ENCODE results near the gene UNC5B.

UNC5B gene

GRCh38 chr10:71273506-71273905 lies 61.1 kb downstream of the UNC5B start:
- TF ChIP-seq, protein P1, sequence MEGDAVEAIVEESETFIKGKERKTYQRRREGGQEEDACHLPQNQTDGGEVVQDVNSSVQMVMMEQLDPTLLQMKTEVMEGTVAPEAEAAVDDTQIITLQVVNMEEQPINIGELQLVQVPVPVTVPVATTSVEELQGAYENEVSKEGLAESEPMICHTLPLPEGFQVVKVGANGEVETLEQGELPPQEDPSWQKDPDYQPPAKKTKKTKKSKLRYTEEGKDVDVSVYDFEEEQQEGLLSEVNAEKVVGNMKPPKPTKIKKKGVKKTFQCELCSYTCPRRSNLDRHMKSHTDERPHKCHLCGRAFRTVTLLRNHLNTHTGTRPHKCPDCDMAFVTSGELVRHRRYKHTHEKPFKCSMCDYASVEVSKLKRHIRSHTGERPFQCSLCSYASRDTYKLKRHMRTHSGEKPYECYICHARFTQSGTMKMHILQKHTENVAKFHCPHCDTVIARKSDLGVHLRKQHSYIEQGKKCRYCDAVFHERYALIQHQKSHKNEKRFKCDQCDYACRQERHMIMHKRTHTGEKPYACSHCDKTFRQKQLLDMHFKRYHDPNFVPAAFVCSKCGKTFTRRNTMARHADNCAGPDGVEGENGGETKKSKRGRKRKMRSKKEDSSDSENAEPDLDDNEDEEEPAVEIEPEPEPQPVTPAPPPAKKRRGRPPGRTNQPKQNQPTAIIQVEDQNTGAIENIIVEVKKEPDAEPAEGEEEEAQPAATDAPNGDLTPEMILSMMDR (IDR thresholded peaks at IDR 0.05; ENCODE audit: low read depth, low read length, missing control alignments): no peak
- in situ Hi-C loops (cut with HindIII; ENCODE audit: low sequenced_read_pairs): no loop called here
- H3K4me3 ChIP-seq (ENCODE audit: low read depth, low read length): no peak overlapping the region
- no peak for DNase-seq (ENCODE audit: low read depth)

GRCh38 chr10:71274901-71275796 lies 62.8 kb downstream of the UNC5B start:
- H3K4me3 ChIP-seq (ENCODE audit: low read depth, low read length): no peak overlapping the region
- in situ Hi-C loops (cut with HindIII; ENCODE audit: low sequenced_read_pairs): no loop called here
- DNase-seq (ENCODE audit: low read depth): peak; percentile 37
- TF ChIP-seq, protein P1 (IDR thresholded peaks at IDR 0.05; ENCODE audit: low read depth, low read length, missing control alignments): no peak

- H3K4me3 ChIP-seq (ENCODE audit: low read depth, low read length): no peak overlapping the region
- TF ChIP-seq, protein P1 (IDR thresholded peaks at IDR 0.05; ENCODE audit: low read depth, low read length, missing control alignments): no peak
- no peak for DNase-seq (ENCODE audit: low read depth)
- in situ Hi-C loops (cut with HindIII; ENCODE audit: low sequenced_read_pairs): no loop called here
These were observed 64.5 kb downstream of the UNC5B start for GRCh38 chr10:71276873-71277272.

DNA sequence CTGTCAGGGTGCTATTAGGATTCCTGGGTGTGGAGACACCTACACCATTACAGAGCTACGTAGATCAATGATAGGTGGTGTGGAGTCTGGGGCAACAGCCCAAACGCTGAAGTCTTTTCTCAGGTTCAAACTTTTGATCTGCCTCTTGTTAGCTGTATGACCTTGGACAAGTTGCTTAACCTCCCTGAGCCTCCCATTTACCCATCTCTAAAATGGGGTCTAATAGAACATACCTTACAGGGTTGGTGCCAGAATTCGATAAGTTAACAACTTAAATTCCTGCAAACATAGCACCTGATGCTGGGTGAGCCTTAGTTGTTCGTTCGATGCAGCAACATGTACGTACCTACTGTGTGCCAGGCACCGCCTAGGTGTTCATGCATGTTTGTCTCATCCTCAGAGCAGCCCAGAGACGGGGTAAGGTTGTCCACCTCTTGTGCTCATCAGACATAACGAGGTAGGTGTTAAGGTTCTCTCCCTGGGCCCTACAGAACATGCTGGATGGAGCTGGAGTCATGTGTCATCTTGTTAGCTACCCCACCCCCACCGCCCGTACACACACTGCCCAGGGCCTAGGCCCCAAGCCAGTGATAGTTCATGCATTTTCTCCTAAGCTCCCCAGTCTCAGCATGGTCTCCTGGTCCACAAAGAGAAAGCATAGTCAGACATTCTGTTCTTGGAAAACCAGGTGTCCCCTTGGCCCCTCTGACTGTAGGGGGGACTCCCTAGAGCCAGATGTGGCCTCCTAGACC lies 65.7 kb downstream of the UNC5B start:
- in situ Hi-C loops (cut with HindIII; ENCODE audit: low sequenced_read_pairs): no loop called here
- no peak overlapping the region for H3K4me3 ChIP-seq (ENCODE audit: low read depth, low read length)
- DNase-seq (ENCODE audit: low read depth): no peak
- TF ChIP-seq, protein P1 (IDR thresholded peaks at IDR 0.05; ENCODE audit: low read depth, low read length, missing control alignments): no peak

GRCh38 chr10:71278691-71279588 lies 66.6 kb downstream of the UNC5B start:
- no peak overlapping the region for H3K4me3 ChIP-seq (ENCODE audit: low read depth, low read length)
- in situ Hi-C loops (cut with HindIII; ENCODE audit: low sequenced_read_pairs): no loop called here
- no peak for DNase-seq (ENCODE audit: low read depth)
- TF ChIP-seq, protein P1 (IDR thresholded peaks at IDR 0.05; ENCODE audit: low read depth, low read length, missing control alignments): no peak
